H1 (cell line): ENCODE results near the gene CDADC1. TPM values are rescaled to one million over a fixed set of nuclear protein-coding genes. Genes with fewer than 3 reads are reported as not detected.

Experiments used
- CTCF ChIA-PET: fragments of 300-600 bp; sonication (Branson Sonifier 250); formaldehyde crosslinking; loops from one replicate; lab custom pipeline; 2021; ENCODE audit not compliant: partially characterized antibody; lab: Charles Lee
- POLR2A ChIA-PET: fragments of 300-600 bp; sonication (Branson Sonifier 250); formaldehyde crosslinking; loops from one replicate; lab custom pipeline; 2021; ENCODE audit warnings: inconsistent platforms; ENCODE audit not compliant: partially characterized antibody; lab: Charles Lee
- DNase-seq, 2 experiments: peaks; one replicate each; pipeline versions ENCODE4 v3.0.0 to v3.0.0-alpha.2; 2010 to 2022; ENCODE audit warnings: low spot score in 2 of 2, low read depth in 1 of 2, mixed read lengths in 1 of 2
- FAIRE-seq: peaks from 2 replicates; lab custom pipeline; 2011; peaks lifted over from hg19 to GRCh38; lab: Jason Lieb, UNC
- H2AFZ ChIP-seq: 2 replicates; pipeline ENCODE4 v1.8.1; 2012; ENCODE audit warnings: low read length, inconsistent platforms
- H2AK5ac ChIP-seq: 2 replicates; pipeline ENCODE4 v1.6.1; 2013; ENCODE audit warnings: low read depth, low read length
- H2BK120ac ChIP-seq: replicated peaks from 2 replicates; pipeline ENCODE3; 2013; ENCODE audit warnings: low read depth, low read length, inconsistent platforms
- H2BK12ac ChIP-seq: 2 replicates; pipeline ENCODE4 v1.6.1; 2013; ENCODE audit warnings: low read depth, low read length
- H2BK15ac ChIP-seq: 2 replicates; pipeline ENCODE4 v1.6.1; 2013; ENCODE audit warnings: low read length
- H2BK20ac ChIP-seq: 2 replicates; pipeline ENCODE4 v1.6.1; 2013; ENCODE audit warnings: low read length
- H2BK5ac ChIP-seq: 2 replicates; pipeline ENCODE4 v1.6.1; 2013; ENCODE audit warnings: low read depth, low read length
- H3K14ac ChIP-seq: 2 replicates; pipeline ENCODE4 v1.6.1; 2013; ENCODE audit warnings: inconsistent platforms; ENCODE audit not compliant: insufficient read length
- H3K18ac ChIP-seq: 2 replicates; pipeline ENCODE4 v1.6.1; 2013; ENCODE audit warnings: low read length; ENCODE audit errors: extremely low read depth
- H3K23ac ChIP-seq: 2 replicates; pipeline ENCODE4 v1.6.1; 2013; ENCODE audit warnings: inconsistent platforms; ENCODE audit not compliant: insufficient read length
- H3K23me2 ChIP-seq: 2 replicates; pipeline ENCODE4 v1.6.1; 2013; ENCODE audit warnings: low read depth, low read length
- H3K27ac ChIP-seq: 2 replicates; pipeline ENCODE4 v1.6.1; 2011; ENCODE audit warnings: low read depth, low read length, inconsistent platforms
- H3K27me3 ChIP-seq, 4 experiments: replicated peaks in 1 of 4; 1 replicate in 1 of 4; 2 replicates in 3 of 4; pipeline versions ENCODE4 v1.6.1 to v1.8.1; 2011 to 2013; ENCODE audit warnings: low read length in 3 of 4, mild to moderate bottlenecking in 3 of 4, inconsistent platforms in 2 of 4, mixed read lengths in 2 of 4, moderate library complexity in 1 of 4; ENCODE audit not compliant: control insufficient read depth in 3 of 4, insufficient read depth in 3 of 4; ENCODE audit errors: extremely low read depth in 1 of 4
- H3K36me3 ChIP-seq, 4 experiments: 2 replicates each; pipeline versions ENCODE4 v1.6.1 to v1.8.1; 2011 to 2013; ENCODE audit warnings: mild to moderate bottlenecking in 4 of 4, low read length in 3 of 4, moderate library complexity in 2 of 4, control low read depth in 1 of 4, inconsistent platforms in 1 of 4; ENCODE audit not compliant: insufficient read depth in 4 of 4, control insufficient read depth in 2 of 4
- H3K4ac ChIP-seq: replicated peaks from 2 replicates; pipeline ENCODE3; 2013; ENCODE audit warnings: low read length, low read depth, mixed read lengths, inconsistent platforms; ENCODE audit not compliant: insufficient read length
- H3K4me1 ChIP-seq, 4 experiments: replicated peaks in 1 of 4; 1 replicate in 1 of 4; 2 replicates in 3 of 4; pipeline versions ENCODE4 v1.6.1 to v1.8.1; 2011 to 2013; ENCODE audit warnings: low read length in 3 of 4, inconsistent platforms in 2 of 4, mixed read lengths in 1 of 4; ENCODE audit not compliant: insufficient read depth in 4 of 4, control insufficient read depth in 3 of 4
- H3K4me2 ChIP-seq, 2 experiments: 2 replicates each; pipeline versions ENCODE4 v1.6.1 to v1.8.1; 2011 to 2013; ENCODE audit warnings: low read depth in 2 of 2, low read length in 2 of 2, control low read depth in 1 of 2, inconsistent platforms in 1 of 2, mild to moderate bottlenecking in 1 of 2; ENCODE audit not compliant: insufficient read depth in 1 of 2
- H3K4me3 ChIP-seq, 4 experiments: fragments of 200-600, 300-600 bp in 1 of 4; sonication (generic), shearing (Covaris generic), sonication (Bioruptor Twin) in 1 of 4; 2 replicates each; pipeline versions ENCODE4 v1.5.1 to v1.8.1; 2011 to 2016; ENCODE audit warnings: low read length in 4 of 4, low read depth in 3 of 4, control low read depth in 2 of 4, inconsistent platforms in 2 of 4, mild to moderate bottlenecking in 2 of 4, mixed read lengths in 1 of 4, moderate library complexity in 1 of 4; ENCODE audit not compliant: insufficient read depth in 2 of 4; ENCODE audit errors: extremely low read depth in 1 of 4
- H3K56ac ChIP-seq: replicated peaks from 2 replicates; pipeline ENCODE3; 2013; ENCODE audit warnings: low read depth, mild to moderate bottlenecking, mixed read lengths, low read length, inconsistent platforms; ENCODE audit not compliant: insufficient read length
- H3K79me1 ChIP-seq: 2 replicates; pipeline ENCODE4 v1.6.1; 2013; ENCODE audit warnings: low read depth, low read length, control low read depth
- H3K79me2 ChIP-seq, 2 experiments: 2 replicates each; pipeline versions ENCODE4 v1.6.1 to v1.8.1; 2012 to 2013; ENCODE audit warnings: low read length in 2 of 2, mild to moderate bottlenecking in 2 of 2, inconsistent platforms in 1 of 2; ENCODE audit not compliant: insufficient read depth in 2 of 2, control insufficient read depth in 1 of 2
- H3K9ac ChIP-seq, 4 experiments: replicated peaks in 1 of 4; 1 replicate in 1 of 4; 2 replicates in 3 of 4; pipeline versions ENCODE4 v1.6.1 to v1.8.1; 2011 to 2013; ENCODE audit warnings: low read depth in 3 of 4, low read length in 3 of 4, control low read depth in 2 of 4, mild to moderate bottlenecking in 2 of 4, moderate library complexity in 2 of 4, inconsistent platforms in 1 of 4; ENCODE audit errors: extremely low read depth in 1 of 4
- H3K9me3 ChIP-seq, 2 experiments: 2 replicates each; pipeline versions ENCODE4 v1.6.1 to v1.8.1; 2012 to 2013; ENCODE audit warnings: mild to moderate bottlenecking in 2 of 2, moderate library complexity in 2 of 2, control low read depth in 1 of 2, inconsistent platforms in 1 of 2, low read depth in 1 of 2, low read length in 1 of 2, mixed read lengths in 1 of 2; ENCODE audit not compliant: insufficient read depth in 2 of 2
- H4K20me1 ChIP-seq, 2 experiments: replicated peaks in 1 of 2; 2 replicates each; pipeline versions ENCODE3 to v1.8.1; 2011 to 2013; ENCODE audit warnings: inconsistent platforms in 2 of 2, low read length in 2 of 2, mild to moderate bottlenecking in 1 of 2; ENCODE audit not compliant: insufficient read depth in 2 of 2, control insufficient read depth in 1 of 2
- H4K5ac ChIP-seq: 2 replicates; pipeline ENCODE4 v1.6.1; 2013; ENCODE audit warnings: low read length, low read depth, mixed read lengths, inconsistent platforms; ENCODE audit not compliant: insufficient read length
- H4K8ac ChIP-seq: 2 replicates; pipeline ENCODE4 v1.8.0; 2013; ENCODE audit warnings: mild to moderate bottlenecking, moderate library complexity, low read length, inconsistent platforms; ENCODE audit not compliant: insufficient read depth; ENCODE audit errors: extremely low read depth
- H4K91ac ChIP-seq: replicated peaks from 2 replicates; pipeline ENCODE3; 2013; ENCODE audit warnings: low read length, mixed read lengths, inconsistent platforms; ENCODE audit not compliant: insufficient read length
- ASH2L ChIP-seq: fragments of 200-600, 300-600 bp; sonication (generic); IDR thresholded peaks from one replicate; pipeline ENCODE4 v1.7.1; 2017; ENCODE audit warnings: low read length
- EZH2 ChIP-seq: fragments of 200-600 bp; sonication (generic); IDR thresholded peaks from 2 replicates; pipeline ENCODE4 v1.7.1; 2012; ENCODE audit warnings: low read depth, mild to moderate bottlenecking, moderate library complexity, low read length, inconsistent platforms; ENCODE audit not compliant: severe bottlenecking
- KDM4A ChIP-seq: IDR thresholded peaks from one replicate; pipeline ENCODE4 v1.7.1; 2012; ENCODE audit warnings: low read depth, mild to moderate bottlenecking, moderate library complexity, low read length, inconsistent platforms; ENCODE audit not compliant: severe bottlenecking
- POU5F1 ChIP-seq: IDR thresholded peaks from 2 replicates; pipeline ENCODE4 v1.6.1; 2011; ENCODE audit warnings: low read depth, mild to moderate bottlenecking, low read length, moderate library complexity
- RBBP5 ChIP-seq: IDR thresholded peaks from 2 replicates; pipeline ENCODE4 v1.7.1; 2012; ENCODE audit warnings: low read depth, mild to moderate bottlenecking, inconsistent platforms, low read length, moderate library complexity, borderline replicate concordance
- RFX5 ChIP-seq: IDR thresholded peaks from 2 replicates; pipeline ENCODE4 v1.6.1; 2011; ENCODE audit warnings: low read depth, low read length, improper control_type of control experiment, borderline replicate concordance
- RNF2 ChIP-seq: fragments of 200-900, 300-1000 bp; sonication (generic); IDR thresholded peaks from 2 replicates; pipeline ENCODE4 v1.7.1; 2016; ENCODE audit warnings: borderline replicate concordance, low read depth, mild to moderate bottlenecking, antibody characterized with exemption, low read length; ENCODE audit not compliant: poor library complexity, severe bottlenecking; ENCODE audit errors: missing control alignments
- WGBS, 2 experiments: shearing (Covaris generic) in 1 of 2; methylation state at CpG; one replicate each; pipeline versions ENCODE4 v1.1.6 to v1.1.7; 2013 to 2015; ENCODE audit warnings: low lambda C conversion rate in 2 of 2, mixed read lengths in 2 of 2, inconsistent platforms in 1 of 2, low coverage in 1 of 2, missing lambda C conversion rate in 1 of 2; ENCODE audit not compliant: insufficient replicate concordance in 2 of 2, insufficient coverage in 1 of 2, insufficient read length in 1 of 2; ENCODE audit errors: extremely low coverage in 1 of 2, missing lambda C conversion rate in 1 of 2; 5-methylcytosine and 5-hydroxymethylcytosine counted together
- polyA plus RNA-seq, 7 experiments: library from polyadenylated mRNA; depleted of rRNA in 3 of 7; stranded (reverse) in 5 of 7; unstranded in 2 of 7; fragments of >200 nt in 5 of 7; fragments of 200-250 nt in 2 of 7; gene quantifications; 1 replicate in 5 of 7; 2 replicates in 1 of 7; 4 replicates in 1 of 7; pipeline versions ENCODE4 v1.2.1 to v1.2.3, GENCODE V29; 2011 to 2013; ENCODE audit warnings: missing spikeins in 2 of 7, mixed read lengths in 2 of 7
- total RNA-seq: library from RNA; stranded (reverse); fragmentation: NEBNext Ultra II Directional; extraction: Animal tissue kit (Norgen Biotek cat#: 25700); gene quantifications from 2 replicates; pipeline ENCODE4 v1.2.1, GENCODE V29; 2021
- TF ChIP-seq, protein P1 (sequence below), 3 experiments: IDR thresholded peaks; 1 replicate in 2 of 3; 2 replicates in 1 of 3; pipeline versions ENCODE4 v1.5.1 to v1.6.1; 2011; ENCODE audit warnings: low read length in 3 of 3, mild to moderate bottlenecking in 3 of 3, inconsistent platforms in 2 of 3, low read depth in 1 of 3, moderate library complexity in 1 of 3; ENCODE audit not compliant: insufficient read depth in 1 of 3; ENCODE audit errors: control extremely low read depth in 1 of 3

CDADC1 gene
- total and polyA plus RNA-seq, 2 of the 8 experiments (the other 6 are each of a cell fraction or from before 2014, with no cell fraction given) = 0.98 to 2.7 TPM

- no peak overlapping the region for H3K56ac ChIP-seq
- TF ChIP-seq ASH2L (peak; percentile 71), EZH2 (peak; percentile 40), RNF2 (peak; percentile 44), RFX5 (no peak), KDM4A (peak; percentile 94), POU5F1 (no peak), RBBP5 (0 out of 2 replicates have a peak, but pooled peaks have one; percentile 10)
- TF ChIP-seq, protein P1, sequence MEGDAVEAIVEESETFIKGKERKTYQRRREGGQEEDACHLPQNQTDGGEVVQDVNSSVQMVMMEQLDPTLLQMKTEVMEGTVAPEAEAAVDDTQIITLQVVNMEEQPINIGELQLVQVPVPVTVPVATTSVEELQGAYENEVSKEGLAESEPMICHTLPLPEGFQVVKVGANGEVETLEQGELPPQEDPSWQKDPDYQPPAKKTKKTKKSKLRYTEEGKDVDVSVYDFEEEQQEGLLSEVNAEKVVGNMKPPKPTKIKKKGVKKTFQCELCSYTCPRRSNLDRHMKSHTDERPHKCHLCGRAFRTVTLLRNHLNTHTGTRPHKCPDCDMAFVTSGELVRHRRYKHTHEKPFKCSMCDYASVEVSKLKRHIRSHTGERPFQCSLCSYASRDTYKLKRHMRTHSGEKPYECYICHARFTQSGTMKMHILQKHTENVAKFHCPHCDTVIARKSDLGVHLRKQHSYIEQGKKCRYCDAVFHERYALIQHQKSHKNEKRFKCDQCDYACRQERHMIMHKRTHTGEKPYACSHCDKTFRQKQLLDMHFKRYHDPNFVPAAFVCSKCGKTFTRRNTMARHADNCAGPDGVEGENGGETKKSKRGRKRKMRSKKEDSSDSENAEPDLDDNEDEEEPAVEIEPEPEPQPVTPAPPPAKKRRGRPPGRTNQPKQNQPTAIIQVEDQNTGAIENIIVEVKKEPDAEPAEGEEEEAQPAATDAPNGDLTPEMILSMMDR (IDR thresholded peaks at IDR 0.05; ENCODE audit: control extremely low read depth in 1 of 3, insufficient read depth in 1 of 3, low read depth in 1 of 3, low read length in 3 of 3) = no peak
Observed at GRCh38 chr13:49218493-49219051, 29.2 kb upstream of the CDADC1 start.

More at GRCh38 chr13:49218493-49219051, 29.2 kb upstream of the CDADC1 start:
- Histone ChIP-seq H2BK5ac (peak overlapping the region; percentile 10; the same call in 1 of the 2 replicates), H2BK120ac (no peak overlapping the region), H3K23me2 (peaks cover 20% of the 10 kb centered on the region), H2BK12ac (peak overlapping the region; percentile 89; the same call in 1 of the 2 replicates), H3K27me3 (peaks cover 49 to 77% (median 73%) of the 10 kb centered on the region in 4 experiments), H2AFZ (peak overlapping the region; percentile 72), H3K4me3 (peak overlapping the region; percentile 30 to 61 (median 39); a peak in 6 of 8 replicates), H4K5ac (no peak overlapping the region), H3K9ac (no peak overlapping the region), H3K4ac (no peak overlapping the region), H3K9me3 (no peaks in the 10 kb centered on the region), H3K23ac (no peak overlapping the region), H3K14ac (no peak overlapping the region), H3K27ac (no peak overlapping the region), H2BK15ac (peak overlapping the region; percentile 65; the same call in 1 of the 2 replicates), H2BK20ac (no peak overlapping the region), H3K36me3 (peaks cover 0 to 4% (median 0%) of the 10 kb centered on the region in 4 experiments; a peak in 1 of 8 replicates), H4K91ac (no peak overlapping the region), H3K79me2 (no peaks in the 10 kb centered on the region), H3K4me2 (peak overlapping the region; percentile 77 to 78), H3K18ac (0 out of 2 replicates have a peak overlapping the region, but pooled peaks have one; percentile 34), H4K20me1 (peaks cover 0 to 2% of the 10 kb centered on the region in 2 experiments), H3K4me1 (peaks cover 3 to 15% (median 10%) of the 10 kb centered on the region in 4 experiments), H4K8ac (peak overlapping the region; percentile 66; the same call in 1 of the 2 replicates), H2AK5ac (no peak overlapping the region), H3K79me1 (no peaks in the 10 kb centered on the region)
- WGBS, 2 experiments = 17% methylated on average over 25 of the region's 25 CpGs; no CpG with 5 or more reads in 1 of the 2 experiments
- DNase-seq = peak in 1 of 2 experiments; percentile 65
- no peak for FAIRE-seq
- POLR2A ChIA-PET = interaction anchor here (0.6 to 1.3 kb wide), 2 partner anchors 10 to 239 kb away, joined by 3 to 4 read pairs; no protein-coding TSS in a partner anchor
- CTCF ChIA-PET = interaction anchor here (0.7 to 1.2 kb wide), 3 partner anchors 22 to 63 kb away, joined by 3 to 6 read pairs (median 3); no protein-coding TSS in a partner anchor
